KG1 (cell line): Measurements from ENCODE around the gene PIAS4.
A peak's percentile ranks its signal among the peaks of the same experiment; 100 is the strongest.

Source experiments
- DNase-seq: peaks from one replicate; lab custom pipeline; 2025; lab: John Stamatoyannopoulos, UW

The PIAS4 gene

GRCh38 chr19:4059891-4060620 lies 52.5 kb downstream of the PIAS4 start:
- DNase-seq = no peak

- no peak for DNase-seq
Measured at GRCh38 chr19:4060621-4061177, 53.2 kb downstream of the PIAS4 start.

DNA sequence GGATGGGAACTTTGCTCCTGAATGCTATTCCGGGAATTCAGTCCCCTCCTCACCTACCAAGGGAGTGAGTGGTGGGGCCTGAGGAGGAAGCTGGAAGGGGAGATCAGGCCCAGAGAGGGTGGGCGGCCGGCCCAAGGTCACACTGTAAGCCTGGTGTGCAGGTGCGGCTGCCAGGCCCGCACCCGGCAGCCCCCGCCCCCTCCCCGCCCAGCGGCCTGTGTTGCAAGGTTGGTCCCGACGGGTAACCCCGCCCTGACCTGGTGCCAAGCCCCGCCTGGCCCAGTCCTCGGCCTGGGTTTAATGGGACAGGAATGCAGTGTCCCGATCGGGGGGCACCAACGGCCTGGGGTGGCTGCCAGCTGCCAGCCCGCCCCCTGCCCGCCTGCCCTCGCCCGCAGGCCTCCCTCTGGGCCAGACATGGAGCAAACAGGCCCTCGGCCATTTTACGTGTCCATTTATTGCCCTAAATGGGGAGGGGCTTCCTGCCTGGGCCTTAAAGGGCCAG lies 53.7 kb downstream of the PIAS4 start:
- DNase-seq = no peak

DNA sequence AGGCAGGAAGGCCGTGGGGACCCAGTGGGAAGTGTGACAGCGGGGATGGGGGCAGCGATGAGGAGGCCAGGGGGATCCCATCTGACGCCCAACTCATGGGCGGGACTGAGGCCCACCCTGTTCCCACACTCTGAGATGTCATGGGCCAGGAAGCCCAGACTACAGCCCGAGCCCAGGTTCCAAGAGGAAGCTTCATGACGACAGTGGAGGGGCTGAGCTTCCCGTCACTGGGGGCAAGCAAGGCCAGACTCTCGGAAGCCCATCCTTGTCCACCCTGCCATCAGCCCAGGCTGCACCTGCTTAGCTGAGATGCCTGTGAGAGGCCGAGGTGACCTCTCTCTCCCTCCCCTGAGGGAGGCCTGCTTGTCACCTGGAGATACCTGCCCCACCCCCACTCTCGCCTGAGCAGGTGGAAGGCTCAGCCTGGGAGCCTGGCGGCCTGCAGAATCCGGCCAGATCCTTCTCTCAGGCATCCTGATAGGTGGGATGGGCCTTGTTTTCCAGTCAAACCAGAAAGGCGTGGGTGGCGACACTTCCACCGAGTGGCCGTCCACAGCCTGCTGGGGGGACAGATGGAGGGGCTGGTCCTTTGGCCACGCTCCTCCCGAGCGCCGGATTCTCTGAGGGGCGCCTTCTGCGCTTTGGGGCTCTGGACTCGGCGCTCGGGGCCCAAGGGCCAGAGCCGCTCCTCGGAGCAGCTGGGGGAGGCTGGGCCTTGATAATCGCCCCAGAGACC lies 54.3 kb downstream of the PIAS4 start:
- DNase-seq = no peak

- no peak for DNase-seq
Measured at GRCh38 chr19:4062419-4063368, 55.2 kb downstream of the PIAS4 start.

DNA sequence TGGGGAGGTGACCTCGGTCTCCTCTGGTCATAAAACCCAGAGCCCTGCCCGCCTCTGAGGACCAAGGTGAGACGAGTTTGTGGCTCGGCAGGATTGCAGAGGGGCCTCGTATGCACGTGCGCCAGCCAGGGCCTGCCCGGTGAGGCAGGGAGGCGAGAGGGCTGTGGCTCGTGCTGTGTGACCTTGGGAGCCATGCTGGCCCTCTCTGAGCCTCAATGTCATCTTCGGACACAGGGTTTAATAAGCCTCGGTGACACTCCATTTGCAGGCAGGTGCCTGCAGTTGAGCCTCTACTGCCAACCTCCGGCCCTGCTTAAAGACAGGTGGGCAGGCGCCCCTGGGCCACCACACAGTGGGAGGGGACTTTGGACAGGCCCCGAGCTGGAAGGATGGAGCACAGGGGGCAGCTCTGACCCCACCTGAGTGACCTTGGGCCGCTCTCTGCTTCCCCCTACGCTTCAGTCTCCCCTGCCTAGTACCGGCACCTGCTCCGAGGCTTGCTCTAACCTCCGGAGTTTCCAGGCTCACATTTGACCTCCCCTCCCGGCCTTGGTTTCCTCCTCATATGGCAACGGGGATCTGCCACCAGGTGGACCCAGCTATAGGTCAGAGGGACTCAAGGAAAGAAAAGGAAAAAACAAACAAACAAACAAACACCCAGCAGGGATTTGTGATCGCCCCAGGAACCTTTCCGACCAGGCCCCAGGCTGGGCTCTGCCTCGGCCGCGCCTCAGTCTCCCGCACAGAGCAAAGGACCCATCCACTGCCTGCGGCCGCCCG lies 56.0 kb downstream of the PIAS4 start:
- no peak for DNase-seq

DNA sequence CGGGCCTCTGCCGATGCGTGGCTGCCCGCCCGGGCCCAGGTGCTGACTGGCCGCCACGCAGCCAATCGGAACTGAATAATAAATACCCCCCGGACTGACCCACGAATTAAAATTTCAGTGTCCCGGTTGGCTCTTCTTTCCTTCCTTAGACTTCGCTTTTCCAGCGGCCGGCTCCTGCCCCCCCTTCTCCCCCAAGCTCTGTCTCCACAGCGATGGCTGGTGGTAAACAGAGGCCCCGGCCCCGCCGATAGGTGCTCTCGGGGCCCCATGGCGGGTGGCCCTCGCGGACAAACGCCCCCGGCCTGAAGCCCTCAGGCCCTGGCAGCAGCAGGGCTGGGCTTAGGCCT lies 56.6 kb downstream of the PIAS4 start:
- DNase-seq = no peak

DNA sequence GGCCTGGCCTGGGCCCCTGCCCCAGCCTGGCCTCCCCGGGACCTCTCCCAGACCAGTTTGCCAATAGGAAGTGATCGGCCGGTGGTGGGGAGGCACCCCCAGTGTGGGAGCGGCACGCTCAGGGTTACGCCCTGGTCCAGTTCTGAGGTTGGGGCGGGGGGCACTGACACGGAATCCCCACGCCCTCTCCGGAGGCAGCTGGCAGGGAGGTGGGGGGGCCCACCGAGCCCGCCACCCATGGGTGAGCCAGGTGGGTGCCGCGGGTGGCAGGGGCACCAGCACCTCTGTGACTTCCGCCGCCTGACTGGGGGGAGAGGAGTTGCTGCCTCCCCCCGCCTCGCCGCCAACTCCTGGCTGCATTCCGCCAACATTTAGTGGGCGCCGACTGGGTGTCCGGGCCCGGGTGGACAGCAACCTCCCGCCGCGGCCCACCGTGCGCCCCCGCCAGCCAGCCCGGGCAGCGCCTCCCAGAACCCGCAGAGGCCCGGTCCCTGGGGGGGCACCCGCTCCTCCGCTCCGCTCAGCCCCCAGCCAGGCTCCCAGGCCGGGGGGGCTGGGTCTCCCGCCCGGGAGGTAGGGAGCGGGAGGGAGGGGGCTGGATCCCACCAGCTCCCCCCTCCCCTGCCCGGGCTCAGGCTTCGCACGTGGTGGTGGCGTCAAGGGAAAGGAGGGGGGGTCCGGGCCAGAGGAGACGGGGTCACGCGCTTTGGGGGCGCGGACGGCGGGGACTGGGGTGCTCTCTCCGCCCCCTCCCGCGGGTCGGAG lies 57.1 kb downstream of the PIAS4 start:
- DNase-seq = no peak

- DNase-seq = peak; percentile 83
Measured at GRCh38 chr19:4065430-4066175, 58.1 kb downstream of the PIAS4 start.

- DNase-seq = no peak
Measured at GRCh38 chr19:4066176-4066606, 58.7 kb downstream of the PIAS4 start.

GRCh38 chr19:4066682-4067395 lies 59.3 kb downstream of the PIAS4 start, which contains the start of gene ZBTB7A:
TSS of gene ZBTB7A (minus strand) at chr19:4066899. CDS start at chr19:4055232, 11,667 bp downstream.
- DNase-seq = peak; percentile 50

GRCh38 chr19:4067396-4068046 lies 60.0 kb downstream of the PIAS4 start:
- DNase-seq = no peak

GRCh38 chr19:4068047-4068966 lies 60.8 kb downstream of the PIAS4 start:
- no peak for DNase-seq

GRCh38 chr19:4069331-4069959 lies 61.9 kb downstream of the PIAS4 start:
- no peak for DNase-seq

DNA sequence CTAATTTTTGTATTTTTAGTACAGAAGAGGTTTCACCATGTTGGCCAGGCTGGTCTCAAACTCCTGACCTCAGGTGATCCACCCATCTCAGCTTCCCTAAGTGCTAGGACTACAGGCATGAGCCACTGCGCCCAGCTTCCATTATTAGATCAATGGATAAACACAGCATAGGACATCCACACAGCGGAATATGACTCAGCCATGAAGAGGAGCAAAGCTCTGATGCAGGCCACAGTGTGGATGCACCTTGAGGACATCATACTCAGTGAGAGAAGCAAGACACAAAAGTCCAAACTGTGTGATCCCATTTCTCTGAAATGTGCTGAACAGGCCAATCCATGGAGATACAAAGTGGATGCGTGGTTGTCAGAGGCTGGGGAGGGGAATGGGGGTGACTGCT lies 64.1 kb downstream of the PIAS4 start:
- no peak for DNase-seq

- no peak for DNase-seq
Measured at GRCh38 chr19:4075373-4075772, 67.8 kb downstream of the PIAS4 start.

GRCh38 chr19:4077007-4077374 lies 69.5 kb downstream of the PIAS4 start:
- no peak for DNase-seq
